Adipocyte (in vitro differentiated cells): ENCODE measurements around the gene MYCBP2.
A peak's percentile ranks its signal among the peaks of the same experiment; 100 is the strongest.
"Not testable (repeated sequence)": the region's sequence is repeated elsewhere in the genome, so short reads cannot be mapped to it uniquely, and the experiment has no call there.

ENCODE experiments used
- DNase-seq: peaks from one replicate; pipeline ENCODE4 v3.0.0-alpha.2; 2015; ENCODE audit warnings: low read depth
- H3K27me3 ChIP-seq: replicated peaks from 2 replicates; pipeline ENCODE4 v1.7.0; 2013; ENCODE audit warnings: mild to moderate bottlenecking, low read length, moderate library complexity; ENCODE audit not compliant: control insufficient read depth, insufficient read depth
- H3K36me3 ChIP-seq: 2 replicates; pipeline ENCODE4 v1.7.0; 2013; ENCODE audit warnings: low read length, mild to moderate bottlenecking, moderate library complexity; ENCODE audit not compliant: control insufficient read depth, insufficient read depth, severe bottlenecking
- H3K4me1 ChIP-seq: 2 replicates; pipeline ENCODE4 v1.7.0; 2013; ENCODE audit warnings: mild to moderate bottlenecking, low read length, moderate library complexity; ENCODE audit not compliant: control insufficient read depth, insufficient read depth
- H3K4me3 ChIP-seq: 2 replicates; pipeline ENCODE4 v1.7.0; 2013; ENCODE audit warnings: mild to moderate bottlenecking, low read length, moderate library complexity
- H3K9ac ChIP-seq: 2 replicates; pipeline ENCODE4 v1.7.0; 2013; ENCODE audit warnings: mild to moderate bottlenecking, low read length, moderate library complexity
- H3K9me3 ChIP-seq: 2 replicates; pipeline ENCODE4 v1.7.0; 2013; ENCODE audit warnings: mild to moderate bottlenecking, low read length, moderate library complexity; ENCODE audit not compliant: control insufficient read depth

The MYCBP2 gene

GRCh38 chr13:77028202-77028601 lies 298.7 kb downstream of the MYCBP2 start:
- Histone ChIP-seq H3K36me3 (no peaks in the 10 kb centered on the region), H3K4me3 (peak overlapping the region; percentile 97), H3K4me1 (peaks cover 33% of the 10 kb centered on the region), H3K27me3 (no peaks in the 10 kb centered on the region), H3K9ac (peak overlapping the region; percentile 89), H3K9me3 (no peaks in the 10 kb centered on the region)
- peak; percentile 24 for DNase-seq

GRCh38 chr13:77026861-77027621 lies 299.9 kb downstream of the MYCBP2 start, which contains the start of gene FBXL3:
Gene FBXL3, minus strand, starts transcription at chr13:77027159. Its CDS starts 5,299 bp downstream, at chr13:77021860.
- Histone ChIP-seq H3K9me3 (no peaks in the 10 kb centered on the region), H3K36me3 (no peaks in the 10 kb centered on the region)
- peak; percentile 93 for DNase-seq

GRCh38 chr13:77026255-77026860 lies 300.5 kb downstream of the MYCBP2 start:
- peak; percentile 88 for DNase-seq
- Histone ChIP-seq H3K27me3 (no peaks in the 10 kb centered on the region), H3K4me3 (peak overlapping the region; percentile 97), H3K9me3 (no peaks in the 10 kb centered on the region), H3K4me1 (peaks cover 52% of the 10 kb centered on the region), H3K9ac (peak overlapping the region; percentile 94), H3K36me3 (peaks cover 3% of the 10 kb centered on the region)

More at GRCh38 chr13:77026861-77027621, 299.9 kb downstream of the MYCBP2 start, which contains the start of gene FBXL3:
- H3K9ac ChIP-seq, result peak within 1 kb of the TSS; percentile 94
- H3K27me3 ChIP-seq, result no peaks in the 10 kb centered on the region
- peaks cover 45% of the 10 kb centered on the region for H3K4me1 ChIP-seq
- H3K4me3 ChIP-seq, result peak within 1 kb of the TSS; percentile 97

GRCh38 chr13:77022341-77022740 lies 304.6 kb downstream of the MYCBP2 start:
- Histone ChIP-seq H3K4me3 (peak overlapping the region; percentile 97), H3K9me3 (no peaks in the 10 kb centered on the region), H3K27me3 (no peaks in the 10 kb centered on the region), H3K36me3 (peaks cover 28% of the 10 kb centered on the region), H3K9ac (no peak overlapping the region), H3K4me1 (peaks cover 64% of the 10 kb centered on the region)
- peak; percentile 55 for DNase-seq

GRCh38 chr13:77019756-77020155 lies 307.1 kb downstream of the MYCBP2 start:
- peaks cover 72% of the 10 kb centered on the region for H3K4me1 ChIP-seq
- no peak overlapping the region for H3K4me3 ChIP-seq

GRCh38 chr13:77016888-77017623 lies 309.8 kb downstream of the MYCBP2 start:
- peaks cover 49% of the 10 kb centered on the region for H3K4me1 ChIP-seq
- DNase-seq, result no peak
- H3K9ac ChIP-seq, result no peak overlapping the region
- peak overlapping the region; percentile 33 for H3K4me3 ChIP-seq
- H3K36me3 ChIP-seq, result peaks cover 79% of the 10 kb centered on the region
- no peaks in the 10 kb centered on the region for H3K27me3 ChIP-seq
- H3K9me3 ChIP-seq, result no peaks in the 10 kb centered on the region

More at GRCh38 chr13:77019756-77020155, 307.1 kb downstream of the MYCBP2 start:
- no peak overlapping the region for H3K9ac ChIP-seq
- no peak for DNase-seq
- H3K9me3 ChIP-seq, result no peaks in the 10 kb centered on the region
- no peaks in the 10 kb centered on the region for H3K27me3 ChIP-seq
- H3K36me3 ChIP-seq, result peaks cover 53% of the 10 kb centered on the region

GRCh38 chr13:77016251-77016812 lies 310.6 kb downstream of the MYCBP2 start:
- Histone ChIP-seq H3K4me3 (peak overlapping the region; percentile 33), H3K9me3 (no peaks in the 10 kb centered on the region), H3K36me3 (peaks cover 83% of the 10 kb centered on the region), H3K27me3 (no peaks in the 10 kb centered on the region), H3K9ac (no peak overlapping the region), H3K4me1 (peaks cover 42% of the 10 kb centered on the region)
- DNase-seq, result no peak

GRCh38 chr13:77014906-77015685 lies 311.8 kb downstream of the MYCBP2 start:
- peaks cover 90% of the 10 kb centered on the region for H3K36me3 ChIP-seq
- H3K9ac ChIP-seq, result no peak overlapping the region
- no peak for DNase-seq
- no peaks in the 10 kb centered on the region for H3K9me3 ChIP-seq
- no peaks in the 10 kb centered on the region for H3K27me3 ChIP-seq
- no peak overlapping the region for H3K4me3 ChIP-seq
- H3K4me1 ChIP-seq, result peaks cover 31% of the 10 kb centered on the region

- no peak for DNase-seq
- Histone ChIP-seq H3K27me3 (no peaks in the 10 kb centered on the region), H3K36me3 (peaks cover 93% of the 10 kb centered on the region), H3K9me3 (no peaks in the 10 kb centered on the region), H3K4me3 (no peak overlapping the region), H3K4me1 (peaks cover 25% of the 10 kb centered on the region), H3K9ac (no peak overlapping the region)
Observed at GRCh38 chr13:77013853-77014542, 312.9 kb downstream of the MYCBP2 start.

GRCh38 chr13:77009719-77010118 lies 317.2 kb downstream of the MYCBP2 start:
- not testable (repeated sequence) for DNase-seq, H3K27me3 ChIP-seq, H3K4me1 ChIP-seq, H3K4me3 ChIP-seq, H3K9ac ChIP-seq, H3K9me3 ChIP-seq
- peaks cover 77% of the 10 kb centered on the region for H3K36me3 ChIP-seq
